Epithelial cell of esophagus (primary cell): ENCODE data around the gene MYO18A.

Experiments used
- DNase-seq: peaks from one replicate; pipeline ENCODE4 v3.0.0; 2010; ENCODE audit warnings: low read depth
- H3K4me3 ChIP-seq: 2 replicates; pipeline ENCODE4 v1.5.1; 2011; ENCODE audit warnings: mild to moderate bottlenecking, low read length, control low read depth
- TF ChIP-seq, protein P1 (sequence below): IDR thresholded peaks from 2 replicates; pipeline ENCODE4 v1.5.1; 2011; ENCODE audit warnings: low read depth, mild to moderate bottlenecking, low read length, control low read depth, inconsistent platforms; ENCODE audit not compliant: insufficient read depth; ENCODE audit errors: missing control alignments

MYO18A gene

DNA sequence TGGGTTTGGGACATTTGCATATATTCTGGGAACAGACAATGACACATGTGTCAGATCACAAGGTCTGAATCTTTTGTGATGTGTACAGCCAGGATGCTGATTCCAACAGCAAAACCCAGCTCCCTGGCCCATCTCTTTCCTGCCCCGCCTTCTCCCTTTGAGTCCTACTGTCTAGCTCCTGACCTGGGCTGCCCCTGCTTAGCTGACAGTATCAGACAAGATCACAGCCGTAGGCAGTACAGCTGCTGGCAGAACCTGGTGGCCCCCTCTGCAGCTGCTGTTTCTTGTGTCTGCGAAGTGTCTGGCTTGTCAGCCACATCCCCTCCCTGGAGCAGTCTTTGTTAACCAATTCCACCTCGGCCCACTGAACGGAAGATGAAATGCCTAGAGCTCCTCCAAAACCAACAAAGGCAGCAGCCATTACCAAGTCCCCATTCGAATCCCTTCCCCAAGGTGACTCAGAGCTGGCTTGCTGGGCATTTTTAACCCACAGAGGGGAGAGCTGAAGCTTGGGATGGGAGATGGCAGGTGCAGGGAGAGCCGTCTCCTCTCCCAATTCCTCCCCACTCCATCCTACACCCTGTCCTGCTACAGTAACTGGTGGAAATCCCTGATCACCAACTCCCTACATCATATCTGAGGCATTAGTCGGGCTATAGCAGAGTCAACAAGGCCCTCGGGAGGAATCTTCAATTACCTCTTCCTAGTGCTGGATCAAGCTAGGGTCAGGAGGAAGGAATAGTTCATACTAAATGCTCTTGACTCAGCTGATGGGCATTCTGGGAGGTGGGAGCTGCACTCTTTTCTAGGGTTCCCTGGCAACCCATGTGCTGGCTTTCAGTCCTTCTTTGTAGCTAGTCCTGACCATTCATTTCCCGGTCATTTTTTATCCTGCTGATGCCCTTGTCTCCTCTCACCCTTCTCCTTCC lies 131.5 kb downstream of the MYO18A start:
- TF ChIP-seq, protein P1, sequence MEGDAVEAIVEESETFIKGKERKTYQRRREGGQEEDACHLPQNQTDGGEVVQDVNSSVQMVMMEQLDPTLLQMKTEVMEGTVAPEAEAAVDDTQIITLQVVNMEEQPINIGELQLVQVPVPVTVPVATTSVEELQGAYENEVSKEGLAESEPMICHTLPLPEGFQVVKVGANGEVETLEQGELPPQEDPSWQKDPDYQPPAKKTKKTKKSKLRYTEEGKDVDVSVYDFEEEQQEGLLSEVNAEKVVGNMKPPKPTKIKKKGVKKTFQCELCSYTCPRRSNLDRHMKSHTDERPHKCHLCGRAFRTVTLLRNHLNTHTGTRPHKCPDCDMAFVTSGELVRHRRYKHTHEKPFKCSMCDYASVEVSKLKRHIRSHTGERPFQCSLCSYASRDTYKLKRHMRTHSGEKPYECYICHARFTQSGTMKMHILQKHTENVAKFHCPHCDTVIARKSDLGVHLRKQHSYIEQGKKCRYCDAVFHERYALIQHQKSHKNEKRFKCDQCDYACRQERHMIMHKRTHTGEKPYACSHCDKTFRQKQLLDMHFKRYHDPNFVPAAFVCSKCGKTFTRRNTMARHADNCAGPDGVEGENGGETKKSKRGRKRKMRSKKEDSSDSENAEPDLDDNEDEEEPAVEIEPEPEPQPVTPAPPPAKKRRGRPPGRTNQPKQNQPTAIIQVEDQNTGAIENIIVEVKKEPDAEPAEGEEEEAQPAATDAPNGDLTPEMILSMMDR, result no peak
- DNase-seq, result no peak

DNA sequence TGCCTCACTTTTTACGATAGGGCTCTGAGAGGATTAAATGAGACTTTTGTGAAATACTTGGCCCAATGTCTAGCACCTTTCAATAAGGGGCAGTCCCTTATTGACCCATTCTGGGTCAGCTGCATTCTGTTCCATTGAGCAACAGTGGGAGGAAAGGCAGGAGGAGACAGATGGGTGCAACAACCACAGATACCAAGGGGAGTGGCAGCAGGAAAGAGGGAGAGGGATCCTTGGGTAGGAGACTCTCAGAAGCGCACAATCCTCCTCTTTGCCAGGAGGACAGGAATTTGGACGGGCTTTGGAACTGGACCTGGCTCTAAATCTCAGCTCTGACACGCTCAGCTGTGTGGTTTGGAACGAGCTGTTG lies 133.7 kb downstream of the MYO18A start:
- TF ChIP-seq, protein P1, result no peak
- no peak for DNase-seq
- no peak overlapping the region for H3K4me3 ChIP-seq

More for the DNA sequence above, 131.5 kb downstream of the MYO18A start:
- no peak overlapping the region for H3K4me3 ChIP-seq

DNA sequence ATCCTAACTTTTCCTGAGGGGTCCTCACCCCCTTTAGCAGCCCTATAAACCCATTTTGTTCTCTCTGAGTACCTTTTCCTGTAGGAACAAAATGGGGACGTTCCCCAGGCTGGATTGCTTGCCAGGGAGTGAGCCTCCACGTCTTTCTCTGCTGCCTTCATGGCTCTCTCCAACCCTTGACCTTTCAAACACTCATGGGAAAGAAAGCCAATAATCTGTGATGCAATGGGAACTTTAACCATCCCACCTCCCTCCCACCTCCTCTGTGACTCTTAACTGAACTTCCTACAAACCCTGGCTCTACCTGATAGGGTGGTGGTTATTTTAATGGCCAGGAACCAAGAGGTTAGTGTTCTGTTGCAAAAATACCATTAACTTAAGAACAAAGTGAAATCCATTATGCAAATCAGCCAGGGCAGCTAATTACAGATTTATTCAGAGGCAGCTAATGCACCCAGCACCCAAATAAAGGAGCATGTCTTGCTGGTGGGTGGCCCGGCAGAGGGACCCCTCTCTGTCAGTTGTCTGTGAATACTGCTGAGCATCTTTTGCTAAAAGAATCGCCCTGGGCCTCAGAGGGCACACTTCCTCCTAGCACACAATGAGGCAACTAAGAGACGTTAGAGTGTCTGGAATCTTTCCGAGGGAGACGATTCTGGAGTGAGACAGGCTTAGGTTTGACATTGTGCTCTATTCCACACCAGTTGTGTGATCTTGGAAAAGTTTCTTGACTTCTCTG lies 134.3 kb downstream of the MYO18A start:
- no peak overlapping the region for H3K4me3 ChIP-seq
- DNase-seq, result no peak
- TF ChIP-seq, protein P1, result no peak

DNA sequence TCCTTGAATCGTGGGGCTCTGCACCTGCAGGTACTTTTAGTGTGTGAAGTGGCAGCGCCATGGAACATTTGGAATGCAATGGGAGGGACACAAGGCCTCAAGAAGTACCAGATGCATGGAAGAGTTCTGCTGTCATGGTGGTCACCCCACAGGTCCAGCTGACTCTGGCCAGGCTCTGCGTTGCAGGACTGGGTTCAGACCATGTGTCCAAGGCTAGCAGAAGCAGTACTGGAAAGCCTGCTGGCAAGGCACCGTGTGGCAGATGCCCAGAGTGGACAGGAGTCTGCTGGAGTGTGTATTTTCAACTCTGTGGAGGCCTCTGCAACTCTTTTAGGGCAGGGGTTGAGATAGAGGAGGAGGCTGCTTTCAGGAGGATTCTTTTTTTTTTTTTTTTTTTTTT lies 135.2 kb downstream of the MYO18A start:
- DNase-seq, result no peak
- TF ChIP-seq, protein P1, result no peak
- no peak overlapping the region for H3K4me3 ChIP-seq

DNA sequence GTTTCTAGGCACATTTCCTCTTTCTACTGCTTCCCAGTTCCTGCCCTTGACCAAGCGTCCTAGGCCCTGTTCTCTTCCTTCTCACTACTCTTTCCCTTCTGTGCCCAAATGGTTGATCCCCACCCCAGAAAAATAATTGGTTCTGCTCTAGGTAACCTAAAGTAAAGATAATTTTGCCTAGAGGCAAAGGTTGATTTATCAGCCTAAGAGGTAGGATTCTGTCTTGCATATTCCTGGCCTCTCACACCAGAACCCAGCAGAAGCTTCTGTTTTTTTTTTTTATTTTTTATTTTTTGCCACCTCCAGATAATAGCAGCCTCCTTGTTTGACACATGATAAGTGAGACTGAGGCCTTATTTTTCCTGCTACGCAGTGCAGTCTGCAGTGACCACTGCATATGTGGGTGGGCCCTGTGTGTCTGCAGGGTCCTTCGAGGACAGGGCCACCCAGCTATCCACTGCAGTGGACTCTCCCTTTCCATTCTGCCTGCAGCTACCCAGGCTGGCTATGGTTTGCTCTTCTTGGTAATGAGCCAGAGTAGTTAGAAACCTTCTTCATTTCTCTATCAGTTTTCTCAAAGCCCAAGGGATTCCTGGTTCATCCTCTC lies 136.6 kb downstream of the MYO18A start:
- TF ChIP-seq, protein P1, result no peak
- DNase-seq, result no peak
- no peak overlapping the region for H3K4me3 ChIP-seq

DNA sequence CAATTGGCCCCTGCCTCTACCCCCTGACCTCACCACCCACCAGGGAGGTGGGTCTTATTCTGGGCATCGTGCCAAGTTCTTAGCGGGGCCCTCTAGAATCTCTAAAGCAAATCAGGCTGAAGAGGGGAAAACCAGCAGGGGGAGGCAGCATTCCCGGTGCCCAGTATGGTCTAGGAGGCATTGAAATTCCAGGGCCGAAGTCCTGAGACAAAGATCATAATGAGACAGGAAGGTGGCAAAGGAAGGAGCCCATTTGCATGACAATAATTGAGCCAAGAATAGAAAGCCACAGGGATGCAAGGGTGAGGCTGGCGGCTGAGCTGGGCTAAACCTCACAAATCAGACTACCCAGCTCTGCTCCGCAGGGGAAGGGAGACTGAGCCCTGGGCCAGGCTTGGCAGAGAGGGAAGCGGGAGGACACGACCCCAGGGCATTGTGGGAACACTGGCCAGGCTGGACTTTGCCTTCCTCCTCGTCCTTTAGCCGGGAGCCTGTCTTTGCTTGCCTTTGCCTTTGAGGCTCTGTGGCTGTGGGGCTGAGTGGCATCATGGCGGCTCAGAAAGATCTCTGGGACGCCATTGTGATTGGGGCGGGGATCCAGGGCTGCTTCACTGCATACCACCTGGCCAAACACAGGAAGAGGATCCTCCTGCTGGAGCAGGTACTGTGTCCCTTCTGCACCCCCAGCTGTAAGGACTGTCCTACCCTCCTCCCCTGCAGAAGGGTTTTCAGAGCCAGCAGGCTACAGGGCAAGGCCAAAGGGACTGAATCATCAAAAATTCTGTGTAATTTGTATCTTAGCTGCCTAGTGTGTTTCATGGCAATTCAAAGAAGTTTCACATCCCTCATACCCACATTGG lies 137.3 kb downstream of the MYO18A start, which contains the start of gene PIPOX:
Gene PIPOX (plus strand): TSS at position 463 of the 860 bp plus-strand sequence. CDS start 85 bp downstream, at position 548.
- peak; percentile 20 for DNase-seq
- TF ChIP-seq, protein P1, result no peak
- H3K4me3 ChIP-seq, result no peak within 1 kb of the TSS
